Lower leg skin (tissue), 4 donors: ENCODE data around the gene CLP1. TPM values are rescaled to one million over a fixed set of nuclear protein-coding genes. Genes with fewer than 3 reads are reported as not detected.

Experiments used
- DNase-seq, 2 donors: peaks; one replicate each; pipeline ENCODE4 v3.0.0-alpha.2; 2019; ENCODE audit warnings: low spot score in 2 of 2
- H3K4me3 ChIP-seq: fragments of 200-600 bp; sonication (generic); 2 replicates; pipeline ENCODE4 v1.5.1; 2017; ENCODE audit warnings: mild to moderate bottlenecking, low read depth; ENCODE audit not compliant: poor library complexity, severe bottlenecking
- CTCF ChIP-seq, 3 donors: fragments of 450-650 bp; IDR thresholded peaks; one replicate each; pipeline ENCODE4 v1.5.1; 2016; ENCODE audit warnings: antibody characterized with exemption in 3 of 3, mild to moderate bottlenecking in 3 of 3, moderate library complexity in 2 of 3
- POLR2A ChIP-seq, 2 donors: fragments of 450-650 bp; IDR thresholded peaks; one replicate each; pipeline ENCODE4 v1.6.1; 2016 to 2017; ENCODE audit warnings: antibody characterized with exemption in 2 of 2, mild to moderate bottlenecking in 1 of 2, moderate library complexity in 1 of 2
- WGBS, 2 donors: methylation state at CpG; one replicate each; pipeline ENCODE4 v1.1.5; 2018; 5-methylcytosine and 5-hydroxymethylcytosine counted together
- intact Hi-C: fragments of 100-400 bp; cut with DNase I; formaldehyde crosslinking; loops from one replicate; pipeline ENCODE4 v1.15.0; 2023; ENCODE audit warnings: low total_unique reads
- total RNA-seq, 4 donors: library from RNA; depleted of rRNA; stranded (reverse); fragments of >200 nt; gene quantifications; one replicate each; pipeline ENCODE4 v1.1.0, GENCODE V29; 2016

CLP1 gene
- total RNA-seq, 4 donors from 2014 or later = 14.0 to 29.2 (median 17.6) TPM

- no peak overlapping the region for H3K4me3 ChIP-seq
- WGBS, 2 donors = 54 to 66% methylated on average over 2 of the region's 2 CpGs
- DNase-seq = no peak
- no peak for TF ChIP-seq POLR2A (IDR thresholded peaks at IDR 0.05)
- intact Hi-C loops = no loop called here
These were observed 27.4 kb upstream of the CLP1 start for GRCh38 chr11:57630171-57630570.

- H3K4me3 ChIP-seq = no peak overlapping the region
- DNase-seq = no peak
- intact Hi-C loops = no loop called here
- WGBS, 2 donors = 44% methylated on average over 5 of the region's 5 CpGs
- TF ChIP-seq POLR2A (IDR thresholded peaks at IDR 0.05) = no peak
- TF ChIP-seq CTCF (IDR thresholded peaks at IDR 0.05) = no peak
These were observed 25.4 kb upstream of the CLP1 start for GRCh38 chr11:57632116-57632515.

DNA sequence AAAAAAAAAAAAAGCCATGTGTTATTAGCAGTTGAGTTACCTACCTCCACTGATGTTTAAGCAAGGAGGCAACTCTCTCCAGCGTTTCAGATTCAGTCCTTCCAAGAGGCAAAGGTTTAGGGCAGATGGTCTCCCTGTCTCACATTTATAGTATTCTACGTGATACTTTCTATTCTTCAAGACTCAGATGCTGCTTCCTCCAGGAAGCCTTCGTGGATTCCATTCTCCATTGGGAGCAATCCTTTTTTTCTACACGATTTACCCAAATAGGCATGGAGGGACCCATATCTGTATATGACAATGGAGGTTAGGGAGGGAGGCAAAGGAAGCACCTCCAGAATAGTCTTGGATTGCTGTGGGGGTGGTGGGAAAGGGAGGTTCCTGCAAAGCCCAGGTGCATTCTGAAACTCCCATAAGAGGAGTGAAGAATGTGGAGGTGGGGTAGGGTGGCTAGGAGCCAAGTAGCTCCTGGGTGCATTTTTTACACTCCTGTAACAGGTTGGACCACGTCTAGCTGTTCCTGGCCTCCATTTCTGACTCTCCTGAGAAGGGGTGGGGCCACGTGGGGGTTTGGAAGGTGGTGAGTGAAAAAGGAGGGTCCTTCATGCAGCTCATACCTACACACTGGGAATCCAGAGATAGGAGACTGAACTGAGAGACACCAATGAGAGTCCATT is 24.0 kb upstream of the CLP1 start:
- 58 to 67% methylated on average over 6 of the region's 6 CpGs for WGBS, 2 donors
- DNase-seq = no peak

DNA sequence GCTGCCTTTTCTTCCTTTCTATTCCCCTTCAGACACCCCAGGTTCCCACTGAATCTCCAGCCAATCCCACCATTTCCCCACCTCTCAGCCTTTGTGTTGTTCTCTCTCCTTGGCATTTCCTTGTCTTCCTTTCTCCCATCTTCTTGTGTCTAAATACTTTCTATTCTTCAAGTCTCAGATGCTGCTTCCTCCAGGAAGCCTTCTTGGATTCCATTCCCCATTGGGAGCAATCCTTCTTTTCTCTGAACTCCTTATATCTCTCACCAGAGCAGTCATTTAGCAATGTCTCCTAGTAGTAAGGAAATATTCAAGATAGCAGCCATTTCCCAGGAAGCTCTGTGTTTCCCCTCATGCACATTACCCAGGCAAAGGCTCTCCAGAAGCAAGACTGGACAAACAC is 23.3 kb upstream of the CLP1 start:
- no peak for DNase-seq
- H3K4me3 ChIP-seq = no peak overlapping the region
- TF ChIP-seq CTCF (IDR thresholded peaks at IDR 0.05) (no peak), POLR2A (IDR thresholded peaks at IDR 0.05) (no peak)
- intact Hi-C loops = no loop called here

More for the DNA sequence above, 24.0 kb upstream of the CLP1 start:
- intact Hi-C loops = no loop called here
- no peak overlapping the region for H3K4me3 ChIP-seq
- TF ChIP-seq CTCF (IDR thresholded peaks at IDR 0.05) (no peak), POLR2A (IDR thresholded peaks at IDR 0.05) (no peak)

- intact Hi-C loops = no loop called here
- TF ChIP-seq CTCF (IDR thresholded peaks at IDR 0.05) (no peak), POLR2A (IDR thresholded peaks at IDR 0.05) (no peak)
- 76 to 83% methylated on average over 8 of the region's 8 CpGs for WGBS, 2 donors
These were observed 22.3 kb upstream of the CLP1 start for GRCh38 chr11:57635246-57635645.

GRCh38 chr11:57637626-57638004 is 19.9 kb upstream of the CLP1 start:
- no peak for TF ChIP-seq CTCF (IDR thresholded peaks at IDR 0.05)
- TF ChIP-seq POLR2A (IDR thresholded peaks at IDR 0.05) = no peak
- peak overlapping the region; percentile 64 for H3K4me3 ChIP-seq
- intact Hi-C loops = no loop called here
- 6 to 14% methylated on average over 15 to 18 of the region's 18 CpGs for WGBS, 2 donors
- no peak for DNase-seq

More at GRCh38 chr11:57635246-57635645, 22.3 kb upstream of the CLP1 start:
- H3K4me3 ChIP-seq = no peak overlapping the region
- DNase-seq = no peak
